Measurements from ENCODE around the gene BCL6.

- no peak for TF ChIP-seq TAF1 (IDR thresholded peaks at IDR 0.05; ENCODE audit: borderline replicate concordance, insufficient read depth, low read length)
- TF ChIP-seq REST (IDR thresholded peaks at IDR 0.05; ENCODE audit: insufficient read depth in 1 of 2, low read depth in 2 of 2, low read length in 2 of 2): no peak
- no peak for TF ChIP-seq POLR2AphosphoS5 (IDR thresholded peaks at IDR 0.05; ENCODE audit: low read depth, low read length)
Observed at GRCh38 chr3:187777331-187777941, 32.2 kb upstream of the BCL6 start.

Measured in PFSK-1 (cell line).